NCI-H774 (cell line): ENCODE measurements around the gene XRCC3.

Experiments
- DNase-seq: peaks from one replicate; lab custom pipeline; 2025; lab: John Stamatoyannopoulos, UW

Gene XRCC3

GRCh38 chr14:103738701-103739451 lies 23.6 kb upstream of the XRCC3 start:
- no peak for DNase-seq

GRCh38 chr14:103738166-103738565 lies 22.9 kb upstream of the XRCC3 start:
- no peak for DNase-seq

- DNase-seq: no peak
These were observed 22.3 kb upstream of the XRCC3 start for GRCh38 chr14:103737432-103738045.

- DNase-seq: no peak
These were observed 21.5 kb upstream of the XRCC3 start for GRCh38 chr14:103736546-103737431.

GRCh38 chr14:103735815-103736545 lies 20.7 kb upstream of the XRCC3 start:
- DNase-seq: no peak

- DNase-seq: no peak
These were observed 20.2 kb upstream of the XRCC3 start for GRCh38 chr14:103735439-103735814.

- DNase-seq: no peak
These were observed 19.8 kb upstream of the XRCC3 start for GRCh38 chr14:103735022-103735421.

- no peak for DNase-seq
These were observed 19.0 kb upstream of the XRCC3 start for GRCh38 chr14:103734081-103734888.

- DNase-seq: no peak
These were observed 18.4 kb upstream of the XRCC3 start for GRCh38 chr14:103733651-103734050.

- no peak for DNase-seq
These were observed 17.8 kb upstream of the XRCC3 start for GRCh38 chr14:103732868-103733620.

GRCh38 chr14:103731916-103732867 lies 16.9 kb upstream of the XRCC3 start:
- DNase-seq: no peak

- no peak for DNase-seq
These were observed 16.2 kb upstream of the XRCC3 start for GRCh38 chr14:103731481-103731880.

GRCh38 chr14:103730490-103731035 lies 15.3 kb upstream of the XRCC3 start:
- DNase-seq: no peak

- no peak for DNase-seq
These were observed 14.5 kb upstream of the XRCC3 start for GRCh38 chr14:103729496-103730448.

GRCh38 chr14:103728721-103729120 lies 13.5 kb upstream of the XRCC3 start:
- DNase-seq: no peak

GRCh38 chr14:103728141-103728540 lies 12.9 kb upstream of the XRCC3 start:
- no peak for DNase-seq

GRCh38 chr14:103727313-103727980 lies 12.2 kb upstream of the XRCC3 start:
- no peak for DNase-seq
